ENCODE data around the gene MAP1LC3A. TPM values are rescaled to one million over a fixed set of nuclear protein-coding genes. Genes with fewer than 3 reads are reported as not detected.
"Not testable (repeated sequence)": the region's sequence is repeated elsewhere in the genome, so short reads cannot be mapped to it uniquely, and the experiment has no call there.

Gene MAP1LC3A
- polyA plus RNA-seq, 4 donors = 35.0 to 83.6 (median 53.6) TPM

DNA sequence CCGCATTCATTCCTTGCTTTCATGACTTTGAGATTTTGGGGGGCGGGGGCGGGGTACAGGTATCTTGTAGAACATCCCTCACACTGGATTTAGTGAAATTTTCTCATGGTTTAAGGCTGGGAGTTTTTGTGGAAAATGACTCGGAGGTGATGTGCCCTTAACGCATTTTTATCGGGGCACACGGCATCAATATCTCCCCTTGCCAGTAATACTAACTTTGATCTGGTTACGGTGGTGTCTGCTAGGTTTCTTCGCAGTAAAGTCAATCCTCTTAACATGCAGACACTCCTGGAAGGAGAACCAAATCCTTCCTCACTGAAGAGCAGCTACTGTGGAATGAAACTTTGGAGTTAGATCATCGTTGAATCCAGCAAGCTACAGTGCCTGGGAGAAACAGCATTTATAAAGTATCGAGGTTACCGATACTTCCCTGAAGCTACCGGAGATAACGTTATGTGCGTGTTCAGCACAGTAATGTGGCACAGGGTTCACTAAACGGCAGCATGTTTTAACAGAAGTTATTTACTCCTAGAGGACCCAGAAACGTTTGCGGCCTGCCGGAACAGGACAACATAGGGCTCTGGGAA, 43.5 kb upstream of the MAP1LC3A start:
- peaks cover 0 to 10% (median 0%) of the 10 kb centered on the region in 3 donors for H3K36me3 ChIP-seq (ENCODE audit: control insufficient read depth in 3 of 3, insufficient read depth in 2 of 3, low read depth in 1 of 3, low read length in 3 of 3)
- DNase-seq (no peak), FAIRE-seq (no peak)
- no peaks in the 10 kb centered on the region for H3K9me3 ChIP-seq (ENCODE audit: control insufficient read depth in 2 of 2, insufficient read depth in 1 of 2, low read depth in 1 of 2, low read length in 1 of 2)
- H3K4me3 ChIP-seq (ENCODE audit: low read depth in 1 of 3, low read length in 3 of 3) = peak overlapping the region; percentile 53 to 87 (median 73)
- peak overlapping the region; percentile 89 to 93 (median 89) for H3K27ac ChIP-seq (ENCODE audit: low read depth in 1 of 3, low read length in 2 of 3)
- H3K4me1 ChIP-seq (ENCODE audit: control insufficient read depth in 3 of 3, insufficient read depth in 2 of 3, low read depth in 1 of 3, low read length in 2 of 3) = peaks cover 0 to 27% (median 2%) of the 10 kb centered on the region in 3 donors
- WGBS, 3 donors = 8 to 23% (median 18%) methylated on average over 19 of the region's 19 CpGs
- H3K27me3 ChIP-seq (ENCODE audit: control insufficient read depth in 3 of 3, insufficient read depth in 3 of 3, low read length in 3 of 3) = no peaks in the 10 kb centered on the region

DNA sequence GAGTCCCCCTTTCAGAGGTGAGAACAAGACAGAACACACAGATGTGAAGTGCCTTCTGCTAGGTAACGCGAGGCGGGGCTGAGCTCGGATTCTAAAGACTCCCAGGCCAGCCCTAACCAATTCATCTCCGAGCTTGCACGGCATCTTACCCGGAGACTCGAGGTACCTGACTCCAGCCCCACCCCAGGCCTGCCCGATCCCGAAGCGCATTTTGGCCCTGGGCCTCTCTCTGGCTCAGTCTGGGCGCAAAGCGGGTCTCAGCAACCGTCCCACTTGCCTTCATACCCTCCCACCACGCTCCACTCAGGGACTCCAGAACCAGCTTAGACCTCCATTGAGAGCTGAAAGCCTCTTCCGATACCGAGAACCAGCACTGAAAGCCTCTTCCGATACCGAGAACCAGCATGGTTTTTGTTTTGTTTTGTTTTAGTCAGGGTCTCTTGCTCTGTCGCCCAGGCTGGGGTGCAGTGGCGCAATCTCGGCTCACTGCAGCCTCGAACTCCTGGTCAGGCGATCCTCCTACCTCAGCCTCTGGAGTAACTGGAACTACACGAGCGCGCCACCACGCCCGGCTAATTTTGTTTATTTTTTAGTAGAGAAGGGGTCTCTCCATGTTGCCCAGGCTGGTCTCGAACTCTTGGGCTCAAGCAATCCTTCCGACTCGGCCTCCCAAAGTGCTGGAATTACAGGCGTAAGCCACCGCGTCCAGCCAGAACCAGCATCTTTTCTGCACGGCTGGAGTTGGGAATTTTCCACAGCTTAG, 42.9 kb upstream of the MAP1LC3A start:
- peak overlapping the region; percentile 89 to 93 (median 89) for H3K27ac ChIP-seq (ENCODE audit: low read depth in 1 of 3, low read length in 2 of 3)
- H3K4me3 ChIP-seq (ENCODE audit: low read depth in 1 of 3, low read length in 3 of 3) = peak overlapping the region; percentile 53 to 87 (median 73)
- peaks cover 0 to 7% (median 0%) of the 10 kb centered on the region in 3 donors for H3K36me3 ChIP-seq (ENCODE audit: control insufficient read depth in 3 of 3, insufficient read depth in 2 of 3, low read depth in 1 of 3, low read length in 3 of 3)
- H3K27me3 ChIP-seq (ENCODE audit: control insufficient read depth in 3 of 3, insufficient read depth in 3 of 3, low read length in 3 of 3) = no peaks in the 10 kb centered on the region
- FAIRE-seq = no peak
- peaks cover 0 to 27% (median 2%) of the 10 kb centered on the region in 3 donors for H3K4me1 ChIP-seq (ENCODE audit: control insufficient read depth in 3 of 3, insufficient read depth in 2 of 3, low read depth in 1 of 3, low read length in 2 of 3)
- DNase-seq = peak; percentile 80 to 86
- H3K9me3 ChIP-seq (ENCODE audit: control insufficient read depth in 2 of 2, insufficient read depth in 1 of 2, low read depth in 1 of 2, low read length in 1 of 2) = no peaks in the 10 kb centered on the region
- WGBS, 3 donors = 2 to 3% (median 2%) methylated on average over 35 to 36 of the region's 36 CpGs

DNA sequence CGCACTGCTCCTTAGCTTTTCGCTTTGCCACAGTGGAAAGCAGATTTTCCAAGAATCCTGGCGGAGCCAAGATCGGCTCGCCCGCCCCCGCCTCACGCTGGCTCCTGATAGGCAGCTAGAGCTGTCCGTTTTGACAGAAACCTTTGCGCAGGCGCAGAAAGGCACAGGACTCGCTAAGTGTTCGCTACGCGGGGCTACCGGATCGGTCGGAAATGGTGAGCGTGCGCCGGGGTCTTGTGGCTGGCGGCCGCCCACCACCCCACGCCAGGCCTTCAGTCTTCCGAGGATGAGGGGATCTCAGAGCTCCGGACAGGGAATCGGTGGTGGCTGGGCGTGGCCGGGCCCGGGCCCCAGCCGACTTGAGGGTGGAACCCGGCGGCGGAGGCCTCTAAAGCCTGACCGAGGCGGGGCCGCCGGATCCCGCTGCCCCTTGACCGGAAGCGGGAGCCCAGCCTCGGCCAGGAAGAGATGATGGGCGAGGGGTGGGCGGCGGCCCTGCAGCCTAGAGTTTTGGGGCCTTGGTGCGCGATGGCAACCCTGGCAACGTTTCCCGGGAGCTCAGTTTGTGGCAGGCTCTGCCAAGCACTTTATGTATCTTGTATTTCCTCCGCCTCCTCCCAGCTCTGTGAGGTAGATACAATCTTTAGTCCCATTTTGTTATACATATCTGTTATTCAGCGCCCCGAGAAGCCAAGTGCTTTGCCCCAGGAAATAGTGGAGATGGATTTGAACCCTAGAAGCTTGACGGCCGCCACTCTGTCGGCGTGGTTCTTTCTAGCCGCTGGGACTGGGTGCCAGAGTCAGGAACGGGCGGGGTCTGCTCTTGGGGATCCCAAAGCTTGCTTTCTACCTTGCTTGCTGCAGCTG, 42.0 kb upstream of the MAP1LC3A start, which contains the start of gene DYNLRB1:
Gene DYNLRB1 (plus strand): TSS at position 176 of the 867 bp plus-strand sequence. CDS start 37 bp downstream, at position 213.
- FAIRE-seq (no peak), DNase-seq (peak; percentile 98)
- Histone ChIP-seq H3K9me3 (ENCODE audit: control insufficient read depth in 2 of 2, insufficient read depth in 1 of 2, low read depth in 1 of 2, low read length in 1 of 2) (no peaks in the 10 kb centered on the region), H3K36me3 (ENCODE audit: control insufficient read depth in 3 of 3, insufficient read depth in 2 of 3, low read depth in 1 of 3, low read length in 3 of 3) (peaks cover 0 to 7% (median 0%) of the 10 kb centered on the region in 3 donors), H3K27ac (ENCODE audit: low read depth in 1 of 3, low read length in 2 of 3) (peak within 1 kb of the TSS; percentile 89 to 93 (median 89)), H3K27me3 (ENCODE audit: control insufficient read depth in 3 of 3, insufficient read depth in 3 of 3, low read length in 3 of 3) (no peaks in the 10 kb centered on the region), H3K4me1 (ENCODE audit: control insufficient read depth in 3 of 3, insufficient read depth in 2 of 3, low read depth in 1 of 3, low read length in 2 of 3) (peaks cover 0 to 23% (median 2%) of the 10 kb centered on the region in 3 donors), H3K4me3 (ENCODE audit: low read depth in 1 of 3, low read length in 3 of 3) (peak within 1 kb of the TSS; percentile 53 to 87 (median 73))
- WGBS, 3 donors = 0% methylated on average over 58 to 59 of the region's 59 CpGs

DNA sequence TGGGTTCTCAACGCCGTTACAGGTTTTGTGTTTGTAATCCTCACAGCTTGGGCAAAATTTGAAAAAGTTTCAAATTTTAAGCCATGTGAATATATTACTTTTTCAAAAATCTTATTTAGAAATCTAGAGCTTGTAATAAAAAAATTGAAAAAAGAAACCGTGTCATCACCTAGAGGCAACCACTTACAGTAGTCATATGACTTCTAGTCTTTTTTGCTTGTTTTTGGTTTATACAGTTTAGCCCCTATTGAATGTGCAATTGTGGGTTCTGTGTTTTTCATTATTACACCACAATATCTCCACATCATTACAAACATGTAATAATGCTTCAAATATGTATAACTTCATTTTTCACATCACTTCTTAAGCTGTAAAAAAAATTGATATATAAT, 41.4 kb upstream of the MAP1LC3A start:
- H3K27me3 ChIP-seq (ENCODE audit: control insufficient read depth in 3 of 3, insufficient read depth in 3 of 3, low read length in 3 of 3) = no peaks in the 10 kb centered on the region
- DNase-seq (no peak), FAIRE-seq (no peak)
- H3K9me3 ChIP-seq (ENCODE audit: control insufficient read depth in 2 of 2, insufficient read depth in 1 of 2, low read depth in 1 of 2, low read length in 1 of 2) = no peaks in the 10 kb centered on the region
- peak overlapping the region; percentile 53 to 87 (median 73) for H3K4me3 ChIP-seq (ENCODE audit: low read depth in 1 of 3, low read length in 3 of 3)
- whole genome bisulfite sequencing, 3 donors = 0 to 1% (median 0%) methylated on average over 3 of the region's 3 CpGs
- H3K27ac ChIP-seq (ENCODE audit: low read depth in 1 of 3, low read length in 2 of 3) = peak overlapping the region; percentile 74 to 93 (median 89)
- peaks cover 0 to 19% (median 2%) of the 10 kb centered on the region in 3 donors for H3K4me1 ChIP-seq (ENCODE audit: control insufficient read depth in 3 of 3, insufficient read depth in 2 of 3, low read depth in 1 of 3, low read length in 2 of 3)
- H3K36me3 ChIP-seq (ENCODE audit: control insufficient read depth in 3 of 3, insufficient read depth in 2 of 3, low read depth in 1 of 3, low read length in 3 of 3) = peaks cover 0 to 12% (median 0%) of the 10 kb centered on the region in 3 donors

DNA sequence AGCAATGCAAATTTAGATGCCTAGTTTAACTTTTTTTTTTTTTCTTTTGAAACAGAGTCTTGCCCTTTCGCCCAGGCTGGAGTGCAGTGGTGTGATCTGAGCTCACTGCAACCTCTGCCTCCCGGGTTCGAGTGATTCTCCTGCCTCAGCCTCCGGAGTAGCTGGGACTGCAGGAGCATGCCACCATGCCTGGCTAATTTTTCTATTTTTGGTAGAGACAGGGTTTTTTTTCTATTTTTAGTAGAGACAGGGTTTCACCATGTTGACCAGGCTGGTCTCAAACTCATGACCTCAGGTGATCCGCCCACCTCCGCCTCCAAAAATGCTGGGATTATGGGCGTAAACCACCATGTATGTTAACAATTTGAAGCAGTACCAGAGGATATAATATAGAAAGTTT, 39.7 kb upstream of the MAP1LC3A start:
- H3K27me3 ChIP-seq (ENCODE audit: control insufficient read depth in 3 of 3, insufficient read depth in 3 of 3, low read length in 3 of 3); H3K27ac ChIP-seq (ENCODE audit: low read depth in 1 of 3, low read length in 2 of 3); H3K4me3 ChIP-seq (ENCODE audit: low read depth in 1 of 3, low read length in 3 of 3); FAIRE-seq; DNase-seq; H3K9me3 ChIP-seq (ENCODE audit: control insufficient read depth in 2 of 2, insufficient read depth in 1 of 2, low read depth in 1 of 2, low read length in 1 of 2): not testable (repeated sequence)
- Histone ChIP-seq H3K36me3 (ENCODE audit: control insufficient read depth in 3 of 3, insufficient read depth in 2 of 3, low read depth in 1 of 3, low read length in 3 of 3) (peaks cover 0 to 21% (median 0%) of the 10 kb centered on the region in 3 donors), H3K4me1 (ENCODE audit: control insufficient read depth in 3 of 3, insufficient read depth in 2 of 3, low read depth in 1 of 3, low read length in 2 of 3) (peaks cover 3 to 20% (median 8%) of the 10 kb centered on the region in 3 donors)
- WGBS, 3 donors = 94 to 95% (median 95%) methylated on average over 7 of the region's 7 CpGs

DNA sequence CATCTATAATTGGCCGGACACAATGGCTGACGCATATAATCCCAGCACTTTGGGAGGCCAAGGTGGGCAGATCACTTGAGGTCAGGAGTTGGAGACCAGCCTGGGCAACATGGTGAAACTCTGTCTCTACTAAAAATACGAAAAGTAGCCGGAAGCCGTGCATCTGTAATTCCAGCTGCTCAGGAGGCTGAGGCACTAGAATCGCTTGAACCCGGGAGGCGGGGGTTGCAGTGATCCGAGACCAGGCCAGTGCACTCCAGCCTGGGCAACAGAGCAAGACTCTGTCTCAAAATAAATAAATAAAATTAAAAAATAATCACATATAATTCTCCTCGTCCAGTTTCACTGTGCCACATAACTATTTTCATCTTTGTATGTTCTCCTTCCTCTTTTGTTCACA, 38.7 kb upstream of the MAP1LC3A start:
- Histone ChIP-seq H3K4me1 (ENCODE audit: control insufficient read depth in 3 of 3, insufficient read depth in 2 of 3, low read depth in 1 of 3, low read length in 2 of 3) (peaks cover 3 to 17% (median 7%) of the 10 kb centered on the region in 3 donors), H3K36me3 (ENCODE audit: control insufficient read depth in 3 of 3, insufficient read depth in 2 of 3, low read depth in 1 of 3, low read length in 3 of 3) (peaks cover 0 to 22% (median 0%) of the 10 kb centered on the region in 3 donors)
- not testable (repeated sequence) for FAIRE-seq; DNase-seq; H3K27me3 ChIP-seq (ENCODE audit: control insufficient read depth in 3 of 3, insufficient read depth in 3 of 3, low read length in 3 of 3); H3K27ac ChIP-seq (ENCODE audit: low read depth in 1 of 3, low read length in 2 of 3); H3K4me3 ChIP-seq (ENCODE audit: low read depth in 1 of 3, low read length in 3 of 3); H3K9me3 ChIP-seq (ENCODE audit: control insufficient read depth in 2 of 2, insufficient read depth in 1 of 2, low read depth in 1 of 2, low read length in 1 of 2)
- 88 to 96% (median 95%) methylated on average over 10 of the region's 10 CpGs for WGBS, 3 donors

DNA sequence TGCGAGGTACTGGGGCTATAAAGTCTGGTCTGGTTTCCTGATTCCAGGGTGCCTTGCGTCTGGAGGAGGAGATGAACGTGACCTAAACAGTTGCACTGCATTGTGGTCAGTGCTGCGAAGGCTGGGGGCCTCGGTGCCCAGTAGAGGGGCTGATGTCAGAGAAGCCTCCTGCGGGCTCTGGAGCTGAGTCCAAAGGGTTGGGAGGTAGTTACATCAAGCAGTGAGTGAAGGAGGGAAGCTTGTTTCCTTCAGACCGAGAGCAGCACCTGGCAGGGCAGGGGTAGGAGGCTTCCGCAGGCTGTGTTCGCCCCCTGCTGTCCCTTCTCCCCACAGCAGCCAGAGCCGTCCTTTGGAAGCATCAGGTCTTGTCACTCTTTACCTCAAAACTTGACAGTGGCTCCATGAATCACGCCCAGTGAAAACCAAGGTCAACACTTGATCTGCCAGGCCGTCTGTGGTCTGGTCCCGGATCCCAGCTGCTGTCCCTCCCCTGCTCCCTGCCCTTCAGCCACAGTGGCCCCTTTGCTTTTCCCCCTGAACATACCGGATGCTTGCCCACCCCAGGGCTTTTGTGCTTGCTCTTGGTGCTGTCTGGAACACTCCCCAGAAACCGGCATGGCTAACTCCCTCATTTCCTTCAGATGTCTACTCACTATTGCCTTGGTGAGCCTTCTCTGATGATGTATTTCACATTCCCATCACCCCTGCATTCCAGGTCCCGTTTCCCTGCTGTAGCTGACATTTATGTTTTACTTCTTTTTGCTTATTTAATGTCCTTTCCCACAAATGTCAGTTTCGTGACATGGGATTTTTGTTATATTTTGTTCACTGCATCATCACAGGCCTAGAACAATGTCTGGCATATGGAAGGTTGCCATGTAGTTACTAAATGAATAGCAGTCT, 35.3 kb upstream of the MAP1LC3A start:
- Histone ChIP-seq H3K27ac (ENCODE audit: low read depth in 1 of 3, low read length in 2 of 3) (peak overlapping the region; percentile 56 to 73 (median 62)), H3K36me3 (ENCODE audit: control insufficient read depth in 3 of 3, insufficient read depth in 2 of 3, low read depth in 1 of 3, low read length in 3 of 3) (peaks cover 6 to 48% (median 8%) of the 10 kb centered on the region in 3 donors), H3K9me3 (ENCODE audit: control insufficient read depth in 2 of 2, insufficient read depth in 1 of 2, low read depth in 1 of 2, low read length in 1 of 2) (no peaks in the 10 kb centered on the region), H3K27me3 (ENCODE audit: control insufficient read depth in 3 of 3, insufficient read depth in 3 of 3, low read length in 3 of 3) (no peaks in the 10 kb centered on the region), H3K4me3 (ENCODE audit: low read depth in 1 of 3, low read length in 3 of 3) (peak overlapping the region in 1 of 3 donors; percentile 1), H3K4me1 (ENCODE audit: control insufficient read depth in 3 of 3, insufficient read depth in 2 of 3, low read depth in 1 of 3, low read length in 2 of 3) (peaks cover 3 to 33% (median 7%) of the 10 kb centered on the region in 3 donors)
- WGBS, 3 donors = 30 to 45% (median 44%) methylated on average over 17 of the region's 17 CpGs
- FAIRE-seq = no peak
- peak; percentile 67 to 87 for DNase-seq

Data from small intestine (tissue), 7 donors.